Activated T-helper 1 cell treated with anti-CD3 and anti-CD28 coated beads, Interleukin-2, amount 50 U/mL, for 16 hours (primary cell): Measurements from ENCODE around the gene MST1R.
"Not testable (repeated sequence)": the region's sequence is repeated elsewhere in the genome, so short reads cannot be mapped to it uniquely, and the experiment has no call there.

ENCODE experiments used
- DNase-seq, 2 donors: peaks; one replicate each; pipeline ENCODE4 v3.0.0-alpha.2; 2020; ENCODE audit warnings: low read depth in 1 of 2, low spot score in 1 of 2

Gene MST1R

GRCh38 chr3:49903451-49904424 is at the start of gene MST1R:
Gene MST1R, minus strand, starts transcription at chr3:49903873. Its CDS starts 264 bp downstream, at chr3:49903609.
- DNase-seq: peak; percentile 67 to 68

GRCh38 chr3:49952924-49953323 is 49.3 kb upstream of the MST1R start:
- DNase-seq: no peak

- no peak for DNase-seq
Measured at GRCh38 chr3:49942651-49943050, 39.0 kb upstream of the MST1R start.

GRCh38 chr3:49940667-49941249 is 37.1 kb upstream of the MST1R start:
- DNase-seq: no peak

- peak; percentile 83 to 90 for DNase-seq
Measured at GRCh38 chr3:49939858-49940666, 36.4 kb upstream of the MST1R start, which contains the start of gene RBM6. Gene RBM6, plus strand, starts transcription at chr3:49940150. Its CDS starts 22,492 bp downstream, at chr3:49962642.

GRCh38 chr3:49937090-49937489 is 33.4 kb upstream of the MST1R start:
- DNase-seq: no peak

- DNase-seq: not testable (repeated sequence)
Measured at GRCh38 chr3:49932281-49932680, 28.6 kb upstream of the MST1R start.

- DNase-seq: no peak
Measured at GRCh38 chr3:49930922-49931321, 27.2 kb upstream of the MST1R start.

GRCh38 chr3:49930168-49930690 is 26.6 kb upstream of the MST1R start:
- no peak for DNase-seq

- peak; percentile 75 to 76 for DNase-seq
Measured at GRCh38 chr3:49929291-49930167, 25.9 kb upstream of the MST1R start, which contains the start of gene MON1A. Gene MON1A, minus strand, starts transcription at chr3:49929811. Its CDS starts 16,465 bp downstream, at chr3:49913346.

- DNase-seq: no peak
Measured at GRCh38 chr3:49928481-49929017, 24.9 kb upstream of the MST1R start.

GRCh38 chr3:49927798-49928197 is 24.1 kb upstream of the MST1R start:
- DNase-seq: no peak

- no peak for DNase-seq
Measured at GRCh38 chr3:49926117-49926728, 22.6 kb upstream of the MST1R start.

GRCh38 chr3:49925485-49925884 is 21.8 kb upstream of the MST1R start:
- no peak for DNase-seq

- DNase-seq: no peak
Measured at GRCh38 chr3:49924683-49925082, 21.0 kb upstream of the MST1R start.

GRCh38 chr3:49917806-49918590 is 14.3 kb upstream of the MST1R start:
- not testable (repeated sequence) for DNase-seq

- no peak for DNase-seq
Measured at GRCh38 chr3:49916686-49917085, 13.0 kb upstream of the MST1R start.

GRCh38 chr3:49914906-49915305 is 11.2 kb upstream of the MST1R start:
- DNase-seq: no peak
